B cell (primary cell): Measurements from ENCODE around the gene DNAH2.

Experiments used
- CTCF ChIP-seq: fragments of 200-600 bp; IDR thresholded peaks from one replicate; pipeline ENCODE4 v1.8.0; 2022; ENCODE audit warnings: antibody characterized with exemption, mild to moderate bottlenecking
- EZH2 ChIP-seq: IDR thresholded peaks from 2 replicates; pipeline ENCODE4 v1.6.1; 2012; ENCODE audit warnings: borderline replicate concordance, low read depth, mild to moderate bottlenecking, moderate library complexity, low read length; ENCODE audit not compliant: insufficient read depth, poor library complexity, severe bottlenecking

GRCh38 chr17:7831233-7831632 is 113.7 kb downstream of the DNAH2 start:
- TF ChIP-seq CTCF (no peak), EZH2 (no peak)
